Loucy (cell line): ENCODE measurements around the gene PLAAT3.

ENCODE experiments used
- EZH2phosphoT487 ChIP-seq: fragments of 200-600 bp; IDR thresholded peaks from 2 replicates; pipeline ENCODE4 v1.6.1; 2018; ENCODE audit warnings: antibody characterized with exemption, mild to moderate bottlenecking, moderate library complexity, borderline replicate concordance
- TF ChIP-seq, protein P1 (sequence below): fragments of 200-600 bp; sonication (generic); conservative IDR thresholded peaks from 2 replicates; pipeline ENCODE4 v1.5.1; 2014; ENCODE audit warnings: mild to moderate bottlenecking, antibody characterized with exemption, low read length

- TF ChIP-seq, protein P1, sequence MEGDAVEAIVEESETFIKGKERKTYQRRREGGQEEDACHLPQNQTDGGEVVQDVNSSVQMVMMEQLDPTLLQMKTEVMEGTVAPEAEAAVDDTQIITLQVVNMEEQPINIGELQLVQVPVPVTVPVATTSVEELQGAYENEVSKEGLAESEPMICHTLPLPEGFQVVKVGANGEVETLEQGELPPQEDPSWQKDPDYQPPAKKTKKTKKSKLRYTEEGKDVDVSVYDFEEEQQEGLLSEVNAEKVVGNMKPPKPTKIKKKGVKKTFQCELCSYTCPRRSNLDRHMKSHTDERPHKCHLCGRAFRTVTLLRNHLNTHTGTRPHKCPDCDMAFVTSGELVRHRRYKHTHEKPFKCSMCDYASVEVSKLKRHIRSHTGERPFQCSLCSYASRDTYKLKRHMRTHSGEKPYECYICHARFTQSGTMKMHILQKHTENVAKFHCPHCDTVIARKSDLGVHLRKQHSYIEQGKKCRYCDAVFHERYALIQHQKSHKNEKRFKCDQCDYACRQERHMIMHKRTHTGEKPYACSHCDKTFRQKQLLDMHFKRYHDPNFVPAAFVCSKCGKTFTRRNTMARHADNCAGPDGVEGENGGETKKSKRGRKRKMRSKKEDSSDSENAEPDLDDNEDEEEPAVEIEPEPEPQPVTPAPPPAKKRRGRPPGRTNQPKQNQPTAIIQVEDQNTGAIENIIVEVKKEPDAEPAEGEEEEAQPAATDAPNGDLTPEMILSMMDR = no peak
- no peak for TF ChIP-seq EZH2phosphoT487
Measured at GRCh38 chr11:63603180-63603518, 11.1 kb downstream of the PLAAT3 start.
